Ovary (tissue), 3 donors: Measurements from ENCODE around the gene ROM1.

Source experiments
- CTCF ChIP-seq, 3 donors: fragments of 450-650 bp in 2 of 3; fragments of 200-600 bp in 1 of 3; IDR thresholded peaks; one replicate each; pipeline versions ENCODE4 v1.5.1 to v1.8.0; 2016 to 2022; ENCODE audit warnings: antibody characterized with exemption in 3 of 3, mild to moderate bottlenecking in 1 of 3
- EP300 ChIP-seq: sonication (generic); formaldehyde crosslinking; IDR thresholded peaks from one replicate; pipeline ENCODE4 v1.6.1; 2017; ENCODE audit warnings: antibody characterized with exemption
- POLR2A ChIP-seq: fragments of 450-650 bp; IDR thresholded peaks from one replicate; pipeline ENCODE4 v1.6.1; 2017; ENCODE audit warnings: antibody characterized with exemption, mild to moderate bottlenecking, moderate library complexity
- donor health status: DM: no; HTN: no; CAD: no.

DNA sequence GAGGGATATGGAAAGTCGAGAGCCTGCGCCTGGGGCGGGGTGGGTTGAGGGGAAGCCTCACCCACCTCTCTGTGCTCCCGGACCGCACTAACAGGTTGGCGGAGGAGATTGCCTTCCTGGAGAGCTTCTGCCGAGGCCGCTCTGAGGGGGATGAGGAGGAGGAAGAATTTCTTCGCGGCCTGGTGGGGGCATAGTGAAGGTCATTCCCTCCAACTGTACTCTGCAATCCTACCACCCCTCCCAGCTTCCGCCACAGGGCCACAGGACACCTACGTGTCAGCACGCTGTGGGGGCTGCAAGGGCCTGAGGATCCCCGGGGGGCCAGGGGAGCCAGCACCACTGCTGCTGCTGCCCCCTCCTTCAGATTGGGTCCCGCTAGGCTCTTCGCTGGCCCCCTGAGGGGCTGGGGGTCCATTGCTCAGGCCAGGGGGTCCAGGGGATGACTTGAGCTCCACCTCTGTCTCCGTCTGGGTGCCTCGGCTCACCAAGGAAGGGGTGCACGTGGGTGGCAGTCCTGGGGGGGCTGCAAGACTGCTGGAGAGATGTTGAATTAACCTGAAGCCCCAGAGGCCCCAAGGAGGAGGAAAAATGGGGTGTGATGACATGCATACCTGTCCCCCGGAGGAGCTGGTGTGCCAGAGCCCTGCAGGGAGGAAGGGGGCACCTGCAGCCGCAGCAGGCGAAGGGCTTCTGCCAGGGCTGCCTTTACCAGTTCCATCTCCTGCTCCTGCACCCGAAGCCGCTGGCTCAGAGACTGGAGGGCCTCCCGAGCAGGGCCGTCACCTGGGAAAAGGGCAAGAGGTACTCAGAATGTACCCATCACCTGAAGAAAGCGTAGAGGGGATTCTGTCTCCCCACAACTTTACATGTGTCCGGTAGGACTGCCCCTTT is 2.0 kb upstream of the ROM1 start:
- TF ChIP-seq EP300 (no peak), POLR2A (no peak), CTCF (IDR thresholded peaks at IDR 0.05) (no peak)
